PC-3 (cell line): ENCODE measurements around the gene KCNE1.

ENCODE experiments used
- EZH2 ChIP-seq: fragments of 300-600 bp; sonication (generic); IDR thresholded peaks from one replicate; pipeline ENCODE4 v1.6.1; 2017; ENCODE audit warnings: antibody characterized with exemption, mild to moderate bottlenecking, low read length; ENCODE audit not compliant: unreplicated experiment
- TF ChIP-seq, protein P1 (sequence below): fragments of 300-600 bp; sonication (generic); conservative IDR thresholded peaks from 2 replicates; pipeline ENCODE4 v1.5.1; 2017; ENCODE audit warnings: antibody characterized with exemption, low read depth, mild to moderate bottlenecking, low read length

DNA sequence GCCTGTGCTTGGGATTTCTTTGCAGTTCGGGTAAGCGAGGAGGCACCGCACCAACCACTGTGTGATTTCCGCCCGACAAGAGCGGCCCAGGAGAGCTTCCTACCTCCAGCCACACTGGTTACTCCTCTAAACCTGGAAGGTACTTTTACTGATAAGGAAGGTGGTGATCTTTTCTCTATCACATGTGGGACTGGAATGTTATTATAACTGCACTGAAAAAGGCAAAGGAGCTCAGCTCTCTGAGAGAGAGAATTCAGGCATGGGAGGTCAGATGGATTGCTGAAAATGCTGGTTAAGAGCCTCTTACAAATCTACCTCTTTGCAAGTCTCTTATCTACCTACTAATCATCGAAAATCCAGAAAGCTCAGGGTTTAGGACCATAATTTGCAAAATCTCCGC is 7.7 kb upstream of the KCNE1 start:
- TF ChIP-seq, protein P1, sequence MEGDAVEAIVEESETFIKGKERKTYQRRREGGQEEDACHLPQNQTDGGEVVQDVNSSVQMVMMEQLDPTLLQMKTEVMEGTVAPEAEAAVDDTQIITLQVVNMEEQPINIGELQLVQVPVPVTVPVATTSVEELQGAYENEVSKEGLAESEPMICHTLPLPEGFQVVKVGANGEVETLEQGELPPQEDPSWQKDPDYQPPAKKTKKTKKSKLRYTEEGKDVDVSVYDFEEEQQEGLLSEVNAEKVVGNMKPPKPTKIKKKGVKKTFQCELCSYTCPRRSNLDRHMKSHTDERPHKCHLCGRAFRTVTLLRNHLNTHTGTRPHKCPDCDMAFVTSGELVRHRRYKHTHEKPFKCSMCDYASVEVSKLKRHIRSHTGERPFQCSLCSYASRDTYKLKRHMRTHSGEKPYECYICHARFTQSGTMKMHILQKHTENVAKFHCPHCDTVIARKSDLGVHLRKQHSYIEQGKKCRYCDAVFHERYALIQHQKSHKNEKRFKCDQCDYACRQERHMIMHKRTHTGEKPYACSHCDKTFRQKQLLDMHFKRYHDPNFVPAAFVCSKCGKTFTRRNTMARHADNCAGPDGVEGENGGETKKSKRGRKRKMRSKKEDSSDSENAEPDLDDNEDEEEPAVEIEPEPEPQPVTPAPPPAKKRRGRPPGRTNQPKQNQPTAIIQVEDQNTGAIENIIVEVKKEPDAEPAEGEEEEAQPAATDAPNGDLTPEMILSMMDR: no peak
- no peak for TF ChIP-seq EZH2
